Hepatocyte (in vitro differentiated cells): ENCODE results near the gene SEZ6.

Experiments used
- CTCF ChIP-seq: fragments of 200-600 bp; sonication (generic); IDR thresholded peaks from 2 replicates; pipeline ENCODE4 v1.5.1; 2016; ENCODE audit warnings: antibody characterized with exemption, mild to moderate bottlenecking; ENCODE audit not compliant: poor library complexity
- EZH2phosphoT487 ChIP-seq: fragments of 200-600 bp; sonication (generic); IDR thresholded peaks from one replicate; pipeline ENCODE4 v1.6.1; 2018; ENCODE audit warnings: antibody characterized with exemption, mild to moderate bottlenecking, low read depth, moderate library complexity; ENCODE audit not compliant: unreplicated experiment, severe bottlenecking

- TF ChIP-seq CTCF (no peak), EZH2phosphoT487 (no peak)
Observed at GRCh38 chr17:29034510-29034909, 28.7 kb upstream of the SEZ6 start.
